HepG2 (cell line): ENCODE data around the gene SATB1. TPM values are rescaled to one million over a fixed set of nuclear protein-coding genes. Genes with fewer than 3 reads are reported as not detected.

ENCODE experiments used
- ATAC-seq: fragments of 200-7000 bp; cut with Tn5 transposase; 3 replicates; pipeline ENCODE4 v1.9.1; 2020; ENCODE audit warnings: mild to moderate bottlenecking, moderate library complexity
- BruUV-seq: library from RNA; stranded (reverse); fragments of 400-500 nt; replicated peaks from 2 replicates; lab custom pipeline; 2021; lab: Mats Ljungman, UMichigan
- CTCF ChIA-PET: fragments of 300-600 bp; formaldehyde crosslinking; extraction: SDS; loops from one replicate; lab custom pipeline; 2021; ENCODE audit warnings: low total read pairs, inconsistent platforms, low intra/inter-chr PET ratio; lab: Yijun Ruan, JAX
- POLR2A ChIA-PET: fragments of 350-600 bp; sonication (Branson Sonifier 250); formaldehyde crosslinking; loops from one replicate; lab custom pipeline; 2020; ENCODE audit warnings: antibody characterized with exemption, inconsistent platforms; lab: Yijun Ruan, JAX
- DNase-seq: peaks from one replicate; pipeline ENCODE4 v3.0.0-alpha.2; 2015; ENCODE audit warnings: low spot score
- FAIRE-seq: peaks from 3 replicates; lab custom pipeline; 2011; peaks lifted over from hg19 to GRCh38; lab: Jason Lieb, UNC
- H2AFZ ChIP-seq: one replicate; pipeline ENCODE4 v1.6.1; 2011; ENCODE audit warnings: low read length, inconsistent platforms
- H3K27ac ChIP-seq: fragments of 300-600 bp; 3 replicates; pipeline ENCODE4 v1.8.0; 2011; ENCODE audit warnings: mixed run types, mild to moderate bottlenecking, mixed read lengths, low read length, inconsistent platforms; ENCODE audit not compliant: insufficient read depth; ENCODE audit errors: extremely low read length
- H3K27me3 ChIP-seq, 2 experiments: fragments of 200-600 bp in 1 of 2; 2 replicates in 1 of 2; 3 replicates in 1 of 2; pipeline versions ENCODE4 v1.6.0 to v1.8.0; 2011; ENCODE audit warnings: low read length in 2 of 2, mild to moderate bottlenecking in 2 of 2, moderate library complexity in 2 of 2, inconsistent platforms in 1 of 2; ENCODE audit not compliant: insufficient read depth in 2 of 2, control insufficient read depth in 1 of 2
- H3K36me3 ChIP-seq, 2 experiments: fragments of 200-600 bp in 1 of 2; replicated peaks in 1 of 2; 2 replicates in 1 of 2; 3 replicates in 1 of 2; pipeline versions ENCODE4 v1.5.1 to v1.8.0; 2011; ENCODE audit warnings: low read length in 2 of 2, inconsistent platforms in 1 of 2; ENCODE audit not compliant: insufficient read depth in 2 of 2, control insufficient read depth in 1 of 2
- H3K4me1 ChIP-seq: 2 replicates; pipeline ENCODE4 v1.5.1; 2012; ENCODE audit warnings: low read length, inconsistent platforms; ENCODE audit not compliant: insufficient read depth
- H3K4me2 ChIP-seq: 2 replicates; pipeline ENCODE4 v1.6.0; 2011; ENCODE audit warnings: low read depth, low read length, inconsistent platforms
- H3K4me3 ChIP-seq, 3 experiments: fragments of 200-600 bp in 1 of 3; sonication (generic), shearing (Covaris generic) in 1 of 3; replicated peaks in 1 of 3; 2 replicates each; pipeline ENCODE4 v1.5.1; 2011 to 2016; ENCODE audit warnings: low read length in 3 of 3, inconsistent platforms in 2 of 3, low read depth in 2 of 3, mild to moderate bottlenecking in 2 of 3, control low read depth in 1 of 3, mixed read lengths in 1 of 3; ENCODE audit not compliant: insufficient read depth in 1 of 3
- H3K79me2 ChIP-seq: one replicate; pipeline ENCODE4 v1.6.1; 2011; ENCODE audit warnings: low read length, inconsistent platforms; ENCODE audit not compliant: insufficient read depth
- H3K9ac ChIP-seq: 2 replicates; pipeline ENCODE4 v1.6.0; 2011; ENCODE audit warnings: mild to moderate bottlenecking, low read depth, low read length, inconsistent platforms; ENCODE audit not compliant: insufficient read depth
- H3K9me3 ChIP-seq: 2 replicates; pipeline ENCODE4 v1.5.1; 2012; ENCODE audit warnings: mild to moderate bottlenecking, low read length
- H4K20me1 ChIP-seq: 2 replicates; pipeline ENCODE4 v1.6.0; 2011; ENCODE audit warnings: inconsistent platforms, mild to moderate bottlenecking, low read length, moderate library complexity; ENCODE audit not compliant: insufficient read depth
- ARHGAP35 ChIP-seq: sonication (generic); formaldehyde crosslinking; IDR thresholded peaks from 2 replicates; pipeline ENCODE4 v1.9.0; 2022; ENCODE audit warnings: mild to moderate bottlenecking, inconsistent platforms, moderate library complexity, missing genetic modification reagents, borderline replicate concordance
- DMAP1 ChIP-seq: IDR thresholded peaks from 2 replicates; pipeline ENCODE4 v1.6.1; 2016
- EP300 ChIP-seq, 3 experiments: sonication (generic) in 1 of 3; formaldehyde crosslinking in 1 of 3; IDR thresholded peaks; 2 replicates each; pipeline versions ENCODE4 v1.5.1 to v1.6.1; 2011 to 2020; ENCODE audit warnings: low read depth in 2 of 3, low read length in 2 of 3, borderline replicate concordance in 1 of 3, improper control_type of control experiment in 1 of 3, mild to moderate bottlenecking in 1 of 3, missing genetic modification reagents in 1 of 3, moderate library complexity in 1 of 3
- IRF2 ChIP-seq: IDR thresholded peaks from 2 replicates; pipeline ENCODE4 v1.6.1; 2018; ENCODE audit warnings: missing genetic modification reagents, missing compliant biosample characterization
- KDM1A ChIP-seq: IDR thresholded peaks from 2 replicates; pipeline ENCODE4 v1.6.1; 2016; ENCODE audit warnings: missing compliant biosample characterization
- MEIS2 ChIP-seq: sonication (generic); formaldehyde crosslinking; IDR thresholded peaks from 2 replicates; pipeline ENCODE4 v1.9.0; 2021; ENCODE audit warnings: mild to moderate bottlenecking, missing genetic modification reagents
- MIER3 ChIP-seq: IDR thresholded peaks from 2 replicates; pipeline ENCODE4 v1.6.1; 2016; ENCODE audit warnings: missing compliant biosample characterization, borderline replicate concordance
- RAD51 ChIP-seq: fragments of 450-650 bp; IDR thresholded peaks from 2 replicates; pipeline ENCODE4 v1.6.1; 2016; ENCODE audit warnings: borderline replicate concordance
- SCMH1 ChIP-seq: sonication (generic); formaldehyde crosslinking; IDR thresholded peaks from 2 replicates; pipeline ENCODE4 v1.9.0; 2021; ENCODE audit warnings: missing genetic modification reagents, mild to moderate bottlenecking, borderline replicate concordance
- SIN3B ChIP-seq: fragments of 150-350 bp; IDR thresholded peaks from 2 replicates; pipeline ENCODE4 v1.6.1; 2014; ENCODE audit warnings: low read length
- SIX1 ChIP-seq: sonication (generic); formaldehyde crosslinking; IDR thresholded peaks from 2 replicates; pipeline ENCODE4 v1.4.0; 2020; ENCODE audit warnings: missing genetic modification reagents, borderline replicate concordance
- SMAD1 ChIP-seq: sonication (generic); formaldehyde crosslinking; IDR thresholded peaks from 2 replicates; pipeline ENCODE4 v1.4.0; 2020; ENCODE audit warnings: missing genetic modification reagents, low read depth, mild to moderate bottlenecking, borderline replicate concordance
- SNAPC2 ChIP-seq: sonication (generic); formaldehyde crosslinking; IDR thresholded peaks from 2 replicates; pipeline ENCODE4 v1.8.1; 2022; ENCODE audit warnings: mild to moderate bottlenecking, missing genetic modification reagents
- TBP ChIP-seq: sonication (generic); formaldehyde crosslinking; IDR thresholded peaks from 2 replicates; pipeline ENCODE4 v1.5.0; 2020; ENCODE audit warnings: missing genetic modification reagents
- ZBTB2 ChIP-seq: sonication (generic); formaldehyde crosslinking; IDR thresholded peaks from 2 replicates; pipeline ENCODE4 v1.8.0; 2022; ENCODE audit warnings: low read depth, missing genetic modification reagents
- ZNF24 ChIP-seq: fragments of 450-650 bp; IDR thresholded peaks from 2 replicates; pipeline ENCODE4 v1.6.1; 2017; ENCODE audit warnings: antibody characterized with exemption, mild to moderate bottlenecking
- ZNF292 ChIP-seq: sonication (generic); formaldehyde crosslinking; IDR thresholded peaks from 2 replicates; pipeline ENCODE4 v1.8.1; 2022; ENCODE audit warnings: mild to moderate bottlenecking, low read depth, missing genetic modification reagents, borderline replicate concordance
- ZNF460 ChIP-seq: sonication (generic); formaldehyde crosslinking; IDR thresholded peaks from 2 replicates; pipeline ENCODE4 v1.5.1; 2020; ENCODE audit warnings: missing genetic modification reagents, mild to moderate bottlenecking, borderline replicate concordance
- ZNF558 ChIP-seq: sonication (generic); formaldehyde crosslinking; IDR thresholded peaks from 2 replicates; pipeline ENCODE4 v1.9.0; 2022; ENCODE audit warnings: mild to moderate bottlenecking, missing genetic modification reagents, borderline replicate concordance
- ZNF569 ChIP-seq: sonication (generic); formaldehyde crosslinking; IDR thresholded peaks from 2 replicates; pipeline ENCODE4 v1.5.0; 2020; ENCODE audit warnings: mild to moderate bottlenecking, missing genetic modification reagents, moderate library complexity, borderline replicate concordance
- WGBS: methylation state at CpG from one replicate; pipeline ENCODE4 v1.1.6; 2017; ENCODE audit warnings: low lambda C conversion rate; 5-methylcytosine and 5-hydroxymethylcytosine counted together
- in situ Hi-C: cut with HindIII; loops from 2 replicates; pipeline ENCODE4 v1.10.0; 2017; ENCODE audit warnings: low pct_unique_long_range_greater_than_20kb; ENCODE audit not compliant: extremely low pct_ligation_motif_present
- intact Hi-C: fragments of 100-400 bp; cut with micrococcal nuclease; formaldehyde crosslinking; loops from one replicate; pipeline ENCODE4 v1.10.0; 2022; ENCODE audit not compliant: unreplicated experiment
- polyA plus RNA-seq, 8 experiments: library from polyadenylated mRNA; depleted of rRNA in 3 of 8; stranded (reverse) in 7 of 8; unstranded in 1 of 8; fragments of >200 nt; fragmentation: Illumina TruSeq in 4 of 8; extraction: Trizol in 4 of 8; gene quantifications; 2 replicates each; pipeline versions ENCODE4 v1.2.1 to v1.2.3, GENCODE V29; 2011 to 2016; ENCODE audit warnings: low read depth in 4 of 8, missing spikeins in 1 of 8, mixed read lengths in 1 of 8; ENCODE audit not compliant: insufficient read depth in 1 of 8
- total RNA-seq, 5 experiments: library from RNA; depleted of rRNA; stranded (reverse); fragments of >200 nt; fragmentation: Illumina TruSeq; extraction: Trizol; gene quantifications; 2 replicates each; pipeline ENCODE4 v1.2.3, GENCODE V29; 2016; ENCODE audit warnings: low read depth in 1 of 5

Gene SATB1
- total and polyA plus RNA-seq, 2 of the 13 experiments (the other 11 are each of a cell fraction or from before 2014, with no cell fraction given) = 0.03 TPM; not detected in 1

- no peak overlapping the region for H3K27ac ChIP-seq
- H3K4me1 ChIP-seq = no peaks in the 10 kb centered on the region
- no TSS peak for BruUV-seq
- no peaks in the 10 kb centered on the region for H4K20me1 ChIP-seq
- no peaks in the 10 kb centered on the region for H3K36me3 ChIP-seq
- H3K9me3 ChIP-seq = no peaks in the 10 kb centered on the region
- H3K9ac ChIP-seq = no peak overlapping the region
- in situ Hi-C loops (loop anchor here (25.0 kb wide), 1 partner anchor 1132 kb away; no protein-coding TSS in a partner anchor), intact Hi-C loops (no loop called here)
- CTCF ChIA-PET = no interaction called here
- H3K79me2 ChIP-seq = no peaks in the 10 kb centered on the region
- no peak overlapping the region for H3K4me2 ChIP-seq
- TF ChIP-seq MEIS2 (no peak), SCMH1 (CRISPR knock-in tag) (no peak), MIER3 (CRISPR knock-in tag) (no peak), SIX1 (CRISPR knock-in tag) (no peak), EP300 (IDR thresholded peaks at IDR 0.05; ENCODE audit: low read depth in 2 of 2, low read length in 2 of 2) (no peak), EP300 (CRISPR knock-in tag; IDR thresholded peaks at IDR 0.05; ENCODE audit: borderline replicate concordance) (no peak), RAD51 (no peak), ZNF558 (no peak), ZNF569 (CRISPR knock-in tag) (no peak), IRF2 (CRISPR knock-in tag) (no peak), ZNF292 (CRISPR knock-in tag) (no peak), SMAD1 (CRISPR knock-in tag) (no peak), ARHGAP35 (CRISPR knock-in tag) (no peak), ZNF24 (no peak), SIN3B (no peak), SNAPC2 (CRISPR knock-in tag) (no peak), ZNF460 (CRISPR knock-in tag) (no peak), KDM1A (CRISPR knock-in tag) (no peak), TBP (CRISPR knock-in tag) (no peak), ZBTB2 (CRISPR knock-in tag) (no peak), DMAP1 (CRISPR knock-in tag) (no peak)
- FAIRE-seq = no peak
- DNase-seq = no peak
- H3K4me3 ChIP-seq = no peak overlapping the region
- POLR2A ChIA-PET = no interaction called here
- no peak for ATAC-seq
- H3K27me3 ChIP-seq = no peaks in the 10 kb centered on the region
- H2AFZ ChIP-seq = no peak overlapping the region
- 31% methylated on average over 8 of the region's 12 CpGs for WGBS
Observed at GRCh38 chr3:18394384-18394995, 30.6 kb downstream of the SATB1 start.
